SJCRH30 (cell line): ENCODE measurements around the gene IQCH. TPM values are rescaled to one million over a fixed set of nuclear protein-coding genes. Genes with fewer than 3 reads are reported as not detected.
"Not testable (repeated sequence)": the region's sequence is repeated elsewhere in the genome, so short reads cannot be mapped to it uniquely, and the experiment has no call there.

Experiments
- DNase-seq, 2 experiments: peaks; one replicate each; pipeline ENCODE4 v3.0.0-alpha.2; 2015 to 2020
- H3K27ac ChIP-seq: fragments of 250-450 bp; sonication (Bioruptor Pico); 2 replicates; pipeline ENCODE4 v1.5.1; 2020; ENCODE audit warnings: mild to moderate bottlenecking, moderate library complexity
- H3K27me3 ChIP-seq: fragments of 250-450 bp; sonication (Bioruptor Pico); 2 replicates; pipeline ENCODE4 v1.5.1; 2020; ENCODE audit warnings: mild to moderate bottlenecking, moderate library complexity
- H3K36me3 ChIP-seq: fragments of 250-450 bp; sonication (Bioruptor Pico); 2 replicates; pipeline ENCODE4 v1.5.1; 2020; ENCODE audit warnings: mild to moderate bottlenecking, moderate library complexity
- H3K4me1 ChIP-seq: fragments of 250-450 bp; sonication (Bioruptor Pico); 2 replicates; pipeline ENCODE4 v1.5.1; 2020; ENCODE audit warnings: mild to moderate bottlenecking, moderate library complexity
- H3K4me3 ChIP-seq: fragments of 250-450 bp; sonication (Bioruptor Pico); 2 replicates; pipeline ENCODE4 v1.5.1; 2020; ENCODE audit warnings: mild to moderate bottlenecking, moderate library complexity
- H3K9me3 ChIP-seq: fragments of 250-450 bp; sonication (Bioruptor Pico); replicated peaks from 2 replicates; pipeline ENCODE4 v1.5.1; 2020; ENCODE audit warnings: mild to moderate bottlenecking, moderate library complexity
- total RNA-seq: library from RNA; depleted of rRNA; stranded (reverse); fragments of >200 nt; shearing (Covaris generic); gene quantifications from 2 replicates; pipeline ENCODE4 v1.2.3, GENCODE V29; 2014

IQCH gene
- total RNA-seq, 1 experiment from 2014 or later: 3.2 TPM

GRCh38 chr15:67230504-67230903, 24.1 kb upstream of the IQCH start:
- Histone ChIP-seq H3K9me3 (no peaks in the 10 kb centered on the region), H3K4me3 (no peak overlapping the region), H3K27ac (no peak overlapping the region), H3K4me1 (no peaks in the 10 kb centered on the region), H3K36me3 (peaks cover 36% of the 10 kb centered on the region), H3K27me3 (no peaks in the 10 kb centered on the region)
- DNase-seq: no peak

- Histone ChIP-seq H3K36me3 (peaks cover 29% of the 10 kb centered on the region), H3K27ac (no peak overlapping the region), H3K4me3 (no peak overlapping the region), H3K9me3 (no peaks in the 10 kb centered on the region), H3K4me1 (no peaks in the 10 kb centered on the region), H3K27me3 (no peaks in the 10 kb centered on the region)
- DNase-seq: no peak
Observed at GRCh38 chr15:67232591-67232990, 22.0 kb upstream of the IQCH start.

- H3K27ac ChIP-seq: no peak overlapping the region
Observed at GRCh38 chr15:67240235-67241131, 14.1 kb upstream of the IQCH start.

GRCh38 chr15:67241132-67241855, 13.3 kb upstream of the IQCH start:
- Histone ChIP-seq H3K9me3 (no peaks in the 10 kb centered on the region), H3K4me1 (peaks cover 16% of the 10 kb centered on the region), H3K36me3 (0 out of 2 replicates have a peak, but pooled peaks cover under 1% of the 10 kb centered on the region), H3K4me3 (no peak overlapping the region), H3K27ac (no peak overlapping the region), H3K27me3 (no peaks in the 10 kb centered on the region)
- peak in 1 of 2 experiments; percentile 62 for DNase-seq

More at GRCh38 chr15:67240235-67241131, 14.1 kb upstream of the IQCH start:
- DNase-seq: peak in 1 of 2 experiments; percentile 9
- peaks cover 16% of the 10 kb centered on the region for H3K4me1 ChIP-seq
- H3K4me3 ChIP-seq: no peak overlapping the region
- H3K9me3 ChIP-seq: no peaks in the 10 kb centered on the region
- no peaks in the 10 kb centered on the region for H3K27me3 ChIP-seq
- H3K36me3 ChIP-seq: no peaks in the 10 kb centered on the region

- DNase-seq: no peak
- H3K27me3 ChIP-seq: no peaks in the 10 kb centered on the region
- peaks cover 16% of the 10 kb centered on the region for H3K4me1 ChIP-seq
- H3K4me3 ChIP-seq: no peak overlapping the region
- H3K9me3 ChIP-seq: no peaks in the 10 kb centered on the region
- H3K36me3 ChIP-seq: 0 out of 2 replicates have a peak, but pooled peaks cover 4% of the 10 kb centered on the region
- no peak overlapping the region for H3K27ac ChIP-seq
Observed at GRCh38 chr15:67242708-67243111, 11.9 kb upstream of the IQCH start.

- H3K36me3 ChIP-seq: peaks cover 4% of the 10 kb centered on the region; the same call in 1 of the 2 replicates
- DNase-seq: no peak
- H3K4me3 ChIP-seq: no peak overlapping the region
- H3K27ac ChIP-seq: no peak overlapping the region
- peaks cover 16% of the 10 kb centered on the region for H3K4me1 ChIP-seq
- H3K27me3 ChIP-seq: no peaks in the 10 kb centered on the region
- no peaks in the 10 kb centered on the region for H3K9me3 ChIP-seq
Observed at GRCh38 chr15:67244971-67245478, 9.6 kb upstream of the IQCH start.

GRCh38 chr15:67246606-67247005, 8.0 kb upstream of the IQCH start:
- H3K9me3 ChIP-seq, H3K27ac ChIP-seq, DNase-seq, H3K4me3 ChIP-seq, H3K36me3 ChIP-seq, H3K4me1 ChIP-seq, H3K27me3 ChIP-seq: not testable (repeated sequence)

GRCh38 chr15:67248011-67248505, 6.5 kb upstream of the IQCH start:
- no peaks in the 10 kb centered on the region for H3K9me3 ChIP-seq
- H3K36me3 ChIP-seq: peaks cover 7% of the 10 kb centered on the region; the same call in 1 of the 2 replicates
- H3K27me3 ChIP-seq: no peaks in the 10 kb centered on the region
- no peaks in the 10 kb centered on the region; the same call in 1 of the 2 replicates for H3K4me1 ChIP-seq
- DNase-seq: no peak
- H3K27ac ChIP-seq: no peak overlapping the region
- H3K4me3 ChIP-seq: no peak overlapping the region

- Histone ChIP-seq H3K27me3 (no peaks in the 10 kb centered on the region), H3K4me1 (no peaks in the 10 kb centered on the region; the same call in 1 of the 2 replicates), H3K9me3 (no peaks in the 10 kb centered on the region), H3K4me3 (no peak overlapping the region), H3K27ac (no peak overlapping the region), H3K36me3 (peaks cover 7% of the 10 kb centered on the region; the same call in 1 of the 2 replicates)
- no peak for DNase-seq
Observed at GRCh38 chr15:67249830-67250229, 4.8 kb upstream of the IQCH start.

GRCh38 chr15:67251318-67251717, 3.3 kb upstream of the IQCH start:
- no peak for DNase-seq
- Histone ChIP-seq H3K36me3 (peaks cover 5% of the 10 kb centered on the region; the same call in 1 of the 2 replicates), H3K27ac (no peak overlapping the region), H3K4me1 (peaks cover 4% of the 10 kb centered on the region; the same call in 1 of the 2 replicates), H3K27me3 (no peaks in the 10 kb centered on the region), H3K4me3 (no peak overlapping the region), H3K9me3 (no peaks in the 10 kb centered on the region)

- no peaks in the 10 kb centered on the region for H3K27me3 ChIP-seq
- H3K27ac ChIP-seq: no peak overlapping the region
- DNase-seq: no peak
- peak overlapping the region; percentile 81 for H3K4me3 ChIP-seq
- H3K4me1 ChIP-seq: peaks cover 4% of the 10 kb centered on the region; the same call in 1 of the 2 replicates
- no peaks in the 10 kb centered on the region for H3K9me3 ChIP-seq
- H3K36me3 ChIP-seq: peaks cover 2% of the 10 kb centered on the region; the same call in 1 of the 2 replicates
Observed at GRCh38 chr15:67253101-67253500, 1.5 kb upstream of the IQCH start.

- no peaks in the 10 kb centered on the region for H3K27me3 ChIP-seq
- H3K27ac ChIP-seq: peak overlapping the region; percentile 83
- 0 out of 2 replicates have a peak, but pooled peaks cover 2% of the 10 kb centered on the region for H3K36me3 ChIP-seq
- H3K4me1 ChIP-seq: peaks cover 4% of the 10 kb centered on the region; the same call in 1 of the 2 replicates
- peak; percentile 8 to 34 for DNase-seq
- no peaks in the 10 kb centered on the region for H3K9me3 ChIP-seq
- peak overlapping the region; percentile 81 for H3K4me3 ChIP-seq
Observed at GRCh38 chr15:67253549-67254237, 893 bp upstream of the IQCH start.

GRCh38 chr15:67256051-67256450, 1.5 kb downstream of the IQCH start:
- Histone ChIP-seq H3K9me3 (no peaks in the 10 kb centered on the region), H3K36me3 (no peaks in the 10 kb centered on the region), H3K27me3 (no peaks in the 10 kb centered on the region), H3K27ac (no peak overlapping the region), H3K4me3 (no peak overlapping the region), H3K4me1 (peaks cover 4% of the 10 kb centered on the region; the same call in 1 of the 2 replicates)
- DNase-seq: no peak

GRCh38 chr15:67258412-67258811, 3.8 kb downstream of the IQCH start:
- not testable (repeated sequence) for H3K4me1 ChIP-seq, DNase-seq, H3K9me3 ChIP-seq, H3K36me3 ChIP-seq, H3K27ac ChIP-seq, H3K27me3 ChIP-seq, H3K4me3 ChIP-seq
